Activated T-cell treated with anti-CD3 and anti-CD28 coated beads, Interleukin-2, amount 50 U/mL, for 48 hours (primary cell): ENCODE measurements around the gene SREK1IP1.

ENCODE experiments used
- DNase-seq, 2 experiments: peaks; one replicate each; pipeline ENCODE4 v3.0.0-alpha.2; 2020

SREK1IP1 gene

DNA sequence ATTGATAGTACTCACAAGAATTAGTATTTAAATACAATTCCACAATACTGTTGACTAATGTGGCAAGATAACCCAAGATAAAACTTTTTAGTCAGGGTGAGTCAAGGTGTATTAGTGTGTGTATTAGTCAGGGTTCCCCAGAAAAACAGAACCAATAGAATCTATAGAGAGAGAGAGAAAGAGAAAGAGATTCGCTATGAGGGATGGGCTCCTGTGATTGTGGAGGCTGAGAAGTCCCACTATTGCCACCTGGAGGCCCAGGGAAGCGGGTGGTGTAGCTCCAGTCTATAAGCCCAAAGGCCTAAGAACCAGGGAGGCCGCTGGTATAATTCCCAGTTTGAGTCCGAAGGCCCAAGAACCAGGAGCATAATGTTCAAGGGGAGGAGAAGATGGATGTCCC lies 88.2 kb downstream of the SREK1IP1 start:
- DNase-seq: no peak

- no peak for DNase-seq
Measured at GRCh38 chr5:64678374-64678773, 90.1 kb downstream of the SREK1IP1 start.

- DNase-seq: no peak
Measured at GRCh38 chr5:64671678-64672077, 96.8 kb downstream of the SREK1IP1 start.

- DNase-seq: no peak
Measured at GRCh38 chr5:64670277-64670676, 98.2 kb downstream of the SREK1IP1 start.
